MM.1S (cell line): ENCODE data around the gene GCN1.

Experiments
- EZH2 ChIP-seq: fragments of 300-600 bp; sonication (generic); optimal IDR thresholded peaks from 2 replicates; pipeline ENCODE3; 2017; ENCODE audit warnings: low read depth, mild to moderate bottlenecking, antibody characterized with exemption, low read length, mixed read lengths
- TF ChIP-seq, protein P1 (sequence below): fragments of 300-600 bp; sonication (generic); IDR thresholded peaks from 2 replicates; pipeline ENCODE4 v1.5.1; 2016; ENCODE audit warnings: antibody characterized with exemption, low read length, mixed read lengths

DNA sequence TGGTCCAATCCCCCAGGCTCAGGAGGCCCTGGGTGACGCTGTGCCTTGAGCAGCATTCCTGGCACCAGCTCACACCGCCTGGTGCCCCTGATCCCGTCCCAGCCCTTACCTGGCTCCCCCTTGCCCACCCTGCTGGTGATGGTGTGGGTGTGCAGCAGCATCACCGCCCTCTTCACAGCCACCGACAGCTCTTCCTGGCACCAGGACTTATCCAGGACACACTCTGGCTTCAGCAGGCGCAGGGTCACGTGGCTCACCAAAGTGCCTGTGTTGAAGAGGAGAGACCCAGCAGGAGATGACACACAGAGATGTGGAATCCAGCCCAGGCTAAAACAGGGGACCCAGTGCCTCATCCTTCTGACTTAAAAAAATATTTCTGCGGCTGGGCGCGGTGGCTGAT, 36.2 kb downstream of the GCN1 start:
- TF ChIP-seq, protein P1, sequence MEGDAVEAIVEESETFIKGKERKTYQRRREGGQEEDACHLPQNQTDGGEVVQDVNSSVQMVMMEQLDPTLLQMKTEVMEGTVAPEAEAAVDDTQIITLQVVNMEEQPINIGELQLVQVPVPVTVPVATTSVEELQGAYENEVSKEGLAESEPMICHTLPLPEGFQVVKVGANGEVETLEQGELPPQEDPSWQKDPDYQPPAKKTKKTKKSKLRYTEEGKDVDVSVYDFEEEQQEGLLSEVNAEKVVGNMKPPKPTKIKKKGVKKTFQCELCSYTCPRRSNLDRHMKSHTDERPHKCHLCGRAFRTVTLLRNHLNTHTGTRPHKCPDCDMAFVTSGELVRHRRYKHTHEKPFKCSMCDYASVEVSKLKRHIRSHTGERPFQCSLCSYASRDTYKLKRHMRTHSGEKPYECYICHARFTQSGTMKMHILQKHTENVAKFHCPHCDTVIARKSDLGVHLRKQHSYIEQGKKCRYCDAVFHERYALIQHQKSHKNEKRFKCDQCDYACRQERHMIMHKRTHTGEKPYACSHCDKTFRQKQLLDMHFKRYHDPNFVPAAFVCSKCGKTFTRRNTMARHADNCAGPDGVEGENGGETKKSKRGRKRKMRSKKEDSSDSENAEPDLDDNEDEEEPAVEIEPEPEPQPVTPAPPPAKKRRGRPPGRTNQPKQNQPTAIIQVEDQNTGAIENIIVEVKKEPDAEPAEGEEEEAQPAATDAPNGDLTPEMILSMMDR = no peak
- TF ChIP-seq EZH2 = no peak
